HCT116 (cell line): ENCODE measurements around the gene GNLY. TPM values are rescaled to one million over a fixed set of nuclear protein-coding genes. Genes with fewer than 3 reads are reported as not detected.

ENCODE experiments used
- ATAC-seq: fragments of 200-7000 bp; cut with Tn5 transposase; 2 replicates; pipeline ENCODE4 v1.9.1; 2020; ENCODE audit warnings: mild to moderate bottlenecking, moderate library complexity
- BruUV-seq: library from RNA; stranded (reverse); fragments of 400-500 nt; replicated peaks from 2 replicates; lab custom pipeline; 2021; lab: Mats Ljungman, UMichigan
- CTCF ChIA-PET: fragments of 300-600 bp; sonication (Branson Sonifier 250); formaldehyde crosslinking; loops from one replicate; lab custom pipeline; 2021; ENCODE audit warnings: antibody characterized with exemption; lab: Charles Lee
- POLR2A ChIA-PET: fragments of 300-600, 350-600 bp; sonication (Branson Sonifier 250); formaldehyde crosslinking; loops from one replicate; lab custom pipeline; 2021; ENCODE audit warnings: antibody characterized with exemption; lab: Charles Lee
- RAD21 ChIA-PET, 2 experiments: fragments of 300-600 bp; sonication (Branson Sonifier 250); formaldehyde crosslinking; loops; one replicate each; lab custom pipeline; 2023; ENCODE audit warnings: low total read pairs in 2 of 2; ENCODE audit not compliant: uncharacterized antibody in 2 of 2, unreplicated experiment in 2 of 2, low non-redundant PET in 1 of 2; lab: Charles Lee
- DNase-seq: peaks from one replicate; pipeline ENCODE4 v3.0.0-alpha.2; 2010; ENCODE audit warnings: low read depth, low spot score
- H2AFZ ChIP-seq: fragments of 200-600 bp; shearing (Covaris generic), sonication (generic); 2 replicates; pipeline ENCODE4 v1.6.1; 2017; ENCODE audit warnings: low read depth, mixed run types, mixed read lengths, antibody characterized with exemption, low read length; ENCODE audit not compliant: poor library complexity, severe bottlenecking
- H3K27ac ChIP-seq: 2 replicates; pipeline ENCODE4 v1.5.1; 2012; ENCODE audit warnings: low read depth, low read length
- H3K27me3 ChIP-seq: fragments of 200-600 bp; sonication (generic); 2 replicates; pipeline ENCODE4 v1.6.1; 2016; ENCODE audit warnings: mixed run types, low read length, mixed read lengths; ENCODE audit not compliant: insufficient read depth
- H3K36me3 ChIP-seq, 2 experiments: fragments of 200-500 bp in 1 of 2; fragments of 200-600 bp in 1 of 2; sonication (Bioruptor generic) in 1 of 2; sonication (generic) in 1 of 2; 2 replicates each; pipeline versions ENCODE4 v1.5.1 to v1.6.1; 2014 to 2016; ENCODE audit warnings: low read length in 2 of 2, inconsistent platforms in 1 of 2, mixed read lengths in 1 of 2, mixed run types in 1 of 2; ENCODE audit not compliant: insufficient read depth in 2 of 2, control insufficient read depth in 1 of 2
- H3K4me1 ChIP-seq, 2 experiments: fragments of 200-600 bp in 1 of 2; sonication (generic) in 1 of 2; 2 replicates each; pipeline versions ENCODE4 v1.5.1 to v1.6.1; 2012 to 2017; ENCODE audit warnings: low read length in 2 of 2, inconsistent platforms in 1 of 2, mild to moderate bottlenecking in 1 of 2, mixed read lengths in 1 of 2, mixed run types in 1 of 2, moderate library complexity in 1 of 2; ENCODE audit not compliant: insufficient read depth in 2 of 2, control insufficient read depth in 1 of 2
- H3K4me2 ChIP-seq: fragments of 200-600 bp; sonication (generic); 2 replicates; pipeline ENCODE4 v1.6.1; 2017; ENCODE audit warnings: mixed run types, low read length, mixed read lengths
- H3K4me3 ChIP-seq, 2 experiments: fragments of 200-600 bp in 1 of 2; sonication (generic) in 1 of 2; replicated peaks in 1 of 2; 2 replicates each; pipeline ENCODE4 v1.5.1; 2011 to 2016; ENCODE audit warnings: low read length in 2 of 2, control low read depth in 1 of 2, low read depth in 1 of 2, mild to moderate bottlenecking in 1 of 2, mixed read lengths in 1 of 2, mixed run types in 1 of 2
- H3K79me2 ChIP-seq: fragments of 200-600 bp; sonication (generic); 2 replicates; pipeline ENCODE4 v1.6.1; 2017; ENCODE audit warnings: mild to moderate bottlenecking, mixed run types, low read length, moderate library complexity, mixed read lengths; ENCODE audit not compliant: insufficient read depth
- H3K9ac ChIP-seq: fragments of 200-600 bp; sonication (generic); 2 replicates; pipeline ENCODE4 v1.6.1; 2016; ENCODE audit warnings: low read length, mixed read lengths
- H3K9me2 ChIP-seq: fragments of 200-600 bp; sonication (generic), shearing (Covaris generic); 2 replicates; pipeline ENCODE4 v1.6.1; 2017; ENCODE audit warnings: mixed run types, mild to moderate bottlenecking, moderate library complexity; ENCODE audit not compliant: insufficient read depth
- H3K9me3 ChIP-seq, 2 experiments: fragments of 200-500 bp in 1 of 2; fragments of 200-600 bp in 1 of 2; sonication (Bioruptor generic) in 1 of 2; sonication (generic) in 1 of 2; 2 replicates each; pipeline ENCODE4 v1.6.1; 2014 to 2017; ENCODE audit warnings: low read length in 2 of 2, mixed read lengths in 2 of 2, inconsistent platforms in 1 of 2, low read depth in 1 of 2, mild to moderate bottlenecking in 1 of 2, mixed run types in 1 of 2, moderate library complexity in 1 of 2; ENCODE audit not compliant: control insufficient read depth in 1 of 2, insufficient read depth in 1 of 2
- H4K20me1 ChIP-seq: fragments of 200-600 bp; sonication (generic), shearing (Covaris generic); 2 replicates; pipeline ENCODE4 v1.6.1; 2017; ENCODE audit warnings: mixed run types, mild to moderate bottlenecking, moderate library complexity; ENCODE audit not compliant: insufficient read depth
- ELF1 ChIP-seq: IDR thresholded peaks from 2 replicates; pipeline ENCODE4 v1.6.1; 2012; ENCODE audit warnings: low read depth, borderline replicate concordance
- POLR2A ChIP-seq: IDR thresholded peaks from 2 replicates; pipeline ENCODE4 v1.7.0; 2011; ENCODE audit warnings: borderline replicate concordance; ENCODE audit not compliant: insufficient read depth, insufficient read length; ENCODE audit errors: extremely low read depth
- SRF ChIP-seq: IDR thresholded peaks from 2 replicates; pipeline ENCODE4 v1.6.1; 2012; ENCODE audit warnings: low read depth
- intact Hi-C: fragments of 100-400 bp; cut with micrococcal nuclease; formaldehyde crosslinking; loops from 2 replicates; pipeline ENCODE4 v1.10.0; 2022
- total RNA-seq: library from RNA; stranded (reverse); gene quantifications from one replicate; pipeline ENCODE4 v1.2.1, GENCODE V29; 2021; ENCODE audit not compliant: unreplicated experiment
- TF ChIP-seq, protein P1 (sequence below), 3 experiments: fragments of 200-600 bp in 1 of 3; sonication (generic) in 1 of 3; IDR thresholded peaks in 2 of 3; conservative IDR thresholded peaks in 1 of 3; 2 replicates each; pipeline ENCODE4 v1.5.1; 2012 to 2017; ENCODE audit warnings: low read depth in 2 of 3, low read length in 2 of 3, antibody characterized with exemption in 1 of 3, borderline replicate concordance in 1 of 3, control low read depth in 1 of 3, mild to moderate bottlenecking in 1 of 3, mixed read lengths in 1 of 3, mixed run types in 1 of 3, moderate library complexity in 1 of 3; ENCODE audit not compliant: insufficient read depth in 1 of 3
- TF ChIP-seq, protein P2 (sequence below): IDR thresholded peaks from 2 replicates; pipeline ENCODE4 v1.6.1; 2012; ENCODE audit warnings: low read depth

Gene GNLY
- total RNA-seq, 1 experiment from 2014 or later = 0.74 TPM

DNA sequence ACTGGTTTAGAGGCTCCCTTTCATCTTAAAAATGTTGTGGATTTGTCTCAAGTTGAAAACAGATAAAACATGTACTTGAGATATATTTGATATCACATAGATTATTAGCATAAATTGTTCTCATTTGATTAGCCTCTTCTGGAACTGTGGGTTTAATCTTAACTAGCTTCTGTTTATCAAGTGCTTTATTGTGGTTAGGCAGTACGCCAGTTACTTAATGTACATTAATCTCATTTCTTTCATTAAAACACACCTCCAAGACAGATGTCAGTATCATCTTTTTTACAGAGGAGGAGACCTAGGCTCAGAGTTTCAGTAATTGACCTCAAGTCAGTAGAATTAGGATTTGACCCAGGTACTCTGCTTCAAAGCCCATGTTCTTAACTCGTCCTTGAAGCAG is 48.0 kb upstream of the GNLY start:
- Histone ChIP-seq H3K4me3 (no peak overlapping the region), H3K9me3 (no peaks in the 10 kb centered on the region), H3K27ac (no peak overlapping the region)
- POLR2A ChIA-PET = interaction anchor here (0.5 kb wide), 1 partner anchor 69 kb away, joined by 3 read pairs; the partner anchor contains the start of gene VAMP8
- no peak for DNase-seq
- intact Hi-C loops = no loop called here
- ATAC-seq = no peak
- TF ChIP-seq ELF1 = no peak
- TF ChIP-seq, protein P1, sequence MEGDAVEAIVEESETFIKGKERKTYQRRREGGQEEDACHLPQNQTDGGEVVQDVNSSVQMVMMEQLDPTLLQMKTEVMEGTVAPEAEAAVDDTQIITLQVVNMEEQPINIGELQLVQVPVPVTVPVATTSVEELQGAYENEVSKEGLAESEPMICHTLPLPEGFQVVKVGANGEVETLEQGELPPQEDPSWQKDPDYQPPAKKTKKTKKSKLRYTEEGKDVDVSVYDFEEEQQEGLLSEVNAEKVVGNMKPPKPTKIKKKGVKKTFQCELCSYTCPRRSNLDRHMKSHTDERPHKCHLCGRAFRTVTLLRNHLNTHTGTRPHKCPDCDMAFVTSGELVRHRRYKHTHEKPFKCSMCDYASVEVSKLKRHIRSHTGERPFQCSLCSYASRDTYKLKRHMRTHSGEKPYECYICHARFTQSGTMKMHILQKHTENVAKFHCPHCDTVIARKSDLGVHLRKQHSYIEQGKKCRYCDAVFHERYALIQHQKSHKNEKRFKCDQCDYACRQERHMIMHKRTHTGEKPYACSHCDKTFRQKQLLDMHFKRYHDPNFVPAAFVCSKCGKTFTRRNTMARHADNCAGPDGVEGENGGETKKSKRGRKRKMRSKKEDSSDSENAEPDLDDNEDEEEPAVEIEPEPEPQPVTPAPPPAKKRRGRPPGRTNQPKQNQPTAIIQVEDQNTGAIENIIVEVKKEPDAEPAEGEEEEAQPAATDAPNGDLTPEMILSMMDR (IDR thresholded peaks at IDR 0.05 in 2 of 3, conservative IDR thresholded peaks at IDR 0.05 in 1 of 3; ENCODE audit: borderline replicate concordance in 1 of 3, insufficient read depth in 1 of 3, low read depth in 2 of 3, low read length in 2 of 3) = no peak
- no peak for TF ChIP-seq SRF
- TF ChIP-seq, protein P2, sequence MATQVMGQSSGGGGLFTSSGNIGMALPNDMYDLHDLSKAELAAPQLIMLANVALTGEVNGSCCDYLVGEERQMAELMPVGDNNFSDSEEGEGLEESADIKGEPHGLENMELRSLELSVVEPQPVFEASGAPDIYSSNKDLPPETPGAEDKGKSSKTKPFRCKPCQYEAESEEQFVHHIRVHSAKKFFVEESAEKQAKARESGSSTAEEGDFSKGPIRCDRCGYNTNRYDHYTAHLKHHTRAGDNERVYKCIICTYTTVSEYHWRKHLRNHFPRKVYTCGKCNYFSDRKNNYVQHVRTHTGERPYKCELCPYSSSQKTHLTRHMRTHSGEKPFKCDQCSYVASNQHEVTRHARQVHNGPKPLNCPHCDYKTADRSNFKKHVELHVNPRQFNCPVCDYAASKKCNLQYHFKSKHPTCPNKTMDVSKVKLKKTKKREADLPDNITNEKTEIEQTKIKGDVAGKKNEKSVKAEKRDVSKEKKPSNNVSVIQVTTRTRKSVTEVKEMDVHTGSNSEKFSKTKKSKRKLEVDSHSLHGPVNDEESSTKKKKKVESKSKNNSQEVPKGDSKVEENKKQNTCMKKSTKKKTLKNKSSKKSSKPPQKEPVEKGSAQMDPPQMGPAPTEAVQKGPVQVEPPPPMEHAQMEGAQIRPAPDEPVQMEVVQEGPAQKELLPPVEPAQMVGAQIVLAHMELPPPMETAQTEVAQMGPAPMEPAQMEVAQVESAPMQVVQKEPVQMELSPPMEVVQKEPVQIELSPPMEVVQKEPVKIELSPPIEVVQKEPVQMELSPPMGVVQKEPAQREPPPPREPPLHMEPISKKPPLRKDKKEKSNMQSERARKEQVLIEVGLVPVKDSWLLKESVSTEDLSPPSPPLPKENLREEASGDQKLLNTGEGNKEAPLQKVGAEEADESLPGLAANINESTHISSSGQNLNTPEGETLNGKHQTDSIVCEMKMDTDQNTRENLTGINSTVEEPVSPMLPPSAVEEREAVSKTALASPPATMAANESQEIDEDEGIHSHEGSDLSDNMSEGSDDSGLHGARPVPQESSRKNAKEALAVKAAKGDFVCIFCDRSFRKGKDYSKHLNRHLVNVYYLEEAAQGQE = no peak
- no peak for TF ChIP-seq POLR2A
- TF ChIP-seq, all 23 proteins: peak for 0
- Histone ChIP-seq H3K4me1 (no peaks in the 10 kb centered on the region), H3K9me2 (no peaks in the 10 kb centered on the region), H3K36me3 (peaks cover 71 to 75% of the 10 kb centered on the region in 2 experiments), H3K27me3 (no peaks in the 10 kb centered on the region), H3K79me2 (peaks cover 39% of the 10 kb centered on the region; the same call in 1 of the 2 replicates), H3K4me2 (no peak overlapping the region), H4K20me1 (no peaks in the 10 kb centered on the region), H2AFZ (no peak overlapping the region), H3K9ac (no peak overlapping the region)
- BruUV-seq = no TSS peak
- RAD21 ChIA-PET = no interaction called here
- CTCF ChIA-PET = interaction anchor here (1.3 kb wide), 1 partner anchor 9 kb away, joined by 3 read pairs; no protein-coding TSS in a partner anchor
